ENCODE results near the gene TMEM30B.
A peak's percentile ranks its signal among the peaks of the same experiment; 100 is the strongest.

TMEM30B gene

DNA sequence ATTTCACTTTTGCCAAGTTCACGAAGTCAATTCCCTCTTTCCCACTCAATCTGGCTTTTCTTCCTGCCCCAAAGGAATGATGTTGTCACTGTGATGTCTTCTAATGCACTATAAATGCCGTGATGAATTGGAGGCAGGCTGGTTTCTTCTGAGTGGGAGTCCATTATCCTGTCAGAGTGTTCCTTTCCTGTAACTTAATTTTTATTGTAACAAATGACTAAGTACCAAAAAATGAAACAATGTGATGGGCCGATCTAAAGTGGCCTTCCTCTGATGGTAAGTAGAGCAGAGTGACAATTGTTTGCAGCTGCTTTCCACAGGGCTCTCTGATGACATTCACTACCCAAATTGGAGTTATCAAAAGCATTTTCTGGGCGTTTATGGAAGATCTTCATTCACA, 22.2 kb downstream of the TMEM30B start (continued):
- 0 out of 2 replicates have a peak, but pooled peaks have one; percentile 30 for TF ChIP-seq ZEB2 (tag by site-specific recombination; IDR thresholded peaks at IDR 0.05)
- TF ChIP-seq, protein P1, sequence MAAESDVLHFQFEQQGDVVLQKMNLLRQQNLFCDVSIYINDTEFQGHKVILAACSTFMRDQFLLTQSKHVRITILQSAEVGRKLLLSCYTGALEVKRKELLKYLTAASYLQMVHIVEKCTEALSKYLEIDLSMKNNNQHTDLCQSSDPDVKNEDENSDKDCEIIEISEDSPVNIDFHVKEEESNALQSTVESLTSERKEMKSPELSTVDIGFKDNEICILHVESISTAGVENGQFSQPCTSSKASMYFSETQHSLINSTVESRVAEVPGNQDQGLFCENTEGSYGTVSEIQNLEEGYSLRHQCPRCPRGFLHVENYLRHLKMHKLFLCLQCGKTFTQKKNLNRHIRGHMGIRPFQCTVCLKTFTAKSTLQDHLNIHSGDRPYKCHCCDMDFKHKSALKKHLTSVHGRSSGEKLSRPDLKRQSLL (tag by site-specific recombination; IDR thresholded peaks at IDR 0.05): no peak
- TF ChIP-seq ZNF571 (tag by site-specific recombination; IDR thresholded peaks at IDR 0.05): no peak
- no peak for TF ChIP-seq ZNF596 (tag by site-specific recombination; IDR thresholded peaks at IDR 0.05)
- TF ChIP-seq ZNF629 (tag by site-specific recombination; IDR thresholded peaks at IDR 0.05): 0 out of 2 replicates have a peak, but pooled peaks have one; percentile 36
- TF ChIP-seq ZNF311 (tag by site-specific recombination; IDR thresholded peaks at IDR 0.05; ENCODE audit: borderline replicate concordance): no peak
- no peak for TF ChIP-seq ZNF585B (tag by site-specific recombination; IDR thresholded peaks at IDR 0.05)
- TF ChIP-seq ZNF335 (tag by site-specific recombination; conservative IDR thresholded peaks at IDR 0.05): no peak
- no peak for TF ChIP-seq HOXA7 (CRISPR knock-in tag; IDR thresholded peaks at IDR 0.05; ENCODE audit: borderline replicate concordance)

DNA sequence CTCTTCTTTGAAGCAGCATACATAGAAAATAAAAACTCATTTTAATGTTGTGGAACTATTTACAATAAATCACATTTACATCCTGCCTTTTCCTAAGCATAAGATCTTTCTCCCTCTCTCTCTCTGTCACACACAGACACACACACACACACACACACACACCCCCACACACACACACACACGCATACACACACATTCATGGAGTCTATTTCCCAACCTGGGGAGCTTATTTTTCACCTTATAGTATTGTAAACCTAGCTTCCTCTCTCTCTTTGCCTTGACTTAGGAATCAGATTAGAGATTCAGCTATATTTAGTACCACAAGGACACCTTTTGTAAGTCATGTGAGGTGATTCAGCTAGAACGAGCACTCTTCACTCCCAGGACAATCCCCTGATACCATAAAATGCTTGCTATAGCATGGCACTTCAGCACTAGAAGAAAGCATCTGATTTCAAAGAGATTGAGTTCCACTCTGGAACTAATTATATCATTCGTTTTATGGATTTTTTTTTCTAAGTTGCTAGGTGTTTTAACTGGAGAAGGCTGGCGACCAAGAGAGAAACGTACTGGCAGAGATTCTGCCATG, 23.6 kb downstream of the TMEM30B start:
- Histone ChIP-seq H3K9me3 (ENCODE audit: control insufficient read depth, insufficient read depth, low read depth, low read length) (no peaks in the 10 kb centered on the region), H3K36me3 (ENCODE audit: control insufficient read depth in 2 of 2, insufficient read depth in 1 of 2, low read length in 2 of 2) (no peaks in the 10 kb centered on the region), H3K4me3 (ENCODE audit: low read depth, low read length) (no peak overlapping the region), H3K27ac (ENCODE audit: extremely low read depth, low read depth, low read length) (no peak overlapping the region), H3K4me1 (ENCODE audit: control insufficient read depth, insufficient read depth, low read length) (peaks cover 23% of the 10 kb centered on the region)
- ChIA-PET POLR2A (interaction anchor here (0.7 kb wide), 1 partner anchor 1009 kb away, joined by 4 read pairs; no protein-coding TSS in a partner anchor), CTCF (interaction anchor here (1.0 kb wide), 1 partner anchor 633 kb away, joined by 3 read pairs; no protein-coding TSS in a partner anchor)
- TF ChIP-seq ZXDB (tag by site-specific recombination; IDR thresholded peaks at IDR 0.05): 0 out of 2 replicates have a peak, but pooled peaks have one; percentile 31
- 0 out of 2 replicates have a peak, but pooled peaks have one; percentile 35 for TF ChIP-seq ZNF596 (tag by site-specific recombination; IDR thresholded peaks at IDR 0.05)
- TF ChIP-seq, protein P1 (tag by site-specific recombination; IDR thresholded peaks at IDR 0.05): peak; percentile 46; the same call in 1 of the 2 replicates
- 0 out of 2 replicates have a peak, but pooled peaks have one; percentile 20 for TF ChIP-seq WT1 (tag by site-specific recombination; IDR thresholded peaks at IDR 0.05)
- 0 out of 2 replicates have a peak, but pooled peaks have one; percentile 25 for TF ChIP-seq ZNF366 (tag by site-specific recombination; conservative IDR thresholded peaks at IDR 0.05)
- TF ChIP-seq ZBTB21 (tag by site-specific recombination; IDR thresholded peaks at IDR 0.05): peak; percentile 32; the same call in 1 of the 2 replicates
- peak; percentile 74 for TF ChIP-seq ZNF184 (tag by site-specific recombination; IDR thresholded peaks at IDR 0.05)
- TF ChIP-seq, protein P2, sequence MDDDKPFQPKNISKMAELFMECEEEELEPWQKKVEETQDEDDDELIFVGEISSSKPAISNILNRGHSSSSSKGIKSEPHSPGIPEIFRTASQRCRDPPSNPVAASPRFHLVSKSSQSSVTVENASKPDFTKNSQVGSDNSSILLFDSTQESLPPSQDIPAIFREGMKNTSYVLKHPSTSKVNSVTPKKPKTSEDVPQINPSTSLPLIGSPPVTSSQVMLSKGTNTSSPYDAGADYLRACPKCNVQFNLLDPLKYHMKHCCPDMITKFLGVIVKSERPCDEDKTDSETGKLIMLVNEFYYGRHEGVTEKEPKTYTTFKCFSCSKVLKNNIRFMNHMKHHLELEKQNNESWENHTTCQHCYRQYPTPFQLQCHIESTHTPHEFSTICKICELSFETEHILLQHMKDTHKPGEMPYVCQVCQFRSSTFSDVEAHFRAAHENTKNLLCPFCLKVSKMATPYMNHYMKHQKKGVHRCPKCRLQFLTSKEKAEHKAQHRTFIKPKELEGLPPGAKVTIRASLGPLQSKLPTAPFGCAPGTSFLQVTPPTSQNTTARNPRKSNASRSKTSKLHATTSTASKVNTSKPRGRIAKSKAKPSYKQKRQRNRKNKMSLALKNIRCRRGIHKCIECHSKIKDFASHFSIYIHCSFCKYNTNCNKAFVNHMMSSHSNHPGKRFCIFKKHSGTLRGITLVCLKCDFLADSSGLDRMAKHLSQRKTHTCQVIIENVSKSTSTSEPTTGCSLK (tag by site-specific recombination; IDR thresholded peaks at IDR 0.05): no peak
- no peak for TF ChIP-seq ZNF248 (tag by site-specific recombination; IDR thresholded peaks at IDR 0.05)
- TF ChIP-seq, protein P3, sequence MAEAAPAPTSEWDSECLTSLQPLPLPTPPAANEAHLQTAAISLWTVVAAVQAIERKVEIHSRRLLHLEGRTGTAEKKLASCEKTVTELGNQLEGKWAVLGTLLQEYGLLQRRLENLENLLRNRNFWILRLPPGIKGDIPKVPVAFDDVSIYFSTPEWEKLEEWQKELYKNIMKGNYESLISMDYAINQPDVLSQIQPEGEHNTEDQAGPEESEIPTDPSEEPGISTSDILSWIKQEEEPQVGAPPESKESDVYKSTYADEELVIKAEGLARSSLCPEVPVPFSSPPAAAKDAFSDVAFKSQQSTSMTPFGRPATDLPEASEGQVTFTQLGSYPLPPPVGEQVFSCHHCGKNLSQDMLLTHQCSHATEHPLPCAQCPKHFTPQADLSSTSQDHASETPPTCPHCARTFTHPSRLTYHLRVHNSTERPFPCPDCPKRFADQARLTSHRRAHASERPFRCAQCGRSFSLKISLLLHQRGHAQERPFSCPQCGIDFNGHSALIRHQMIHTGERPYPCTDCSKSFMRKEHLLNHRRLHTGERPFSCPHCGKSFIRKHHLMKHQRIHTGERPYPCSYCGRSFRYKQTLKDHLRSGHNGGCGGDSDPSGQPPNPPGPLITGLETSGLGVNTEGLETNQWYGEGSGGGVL (tag by site-specific recombination; IDR thresholded peaks at IDR 0.05): peak; percentile 67
- TF ChIP-seq, protein P4, sequence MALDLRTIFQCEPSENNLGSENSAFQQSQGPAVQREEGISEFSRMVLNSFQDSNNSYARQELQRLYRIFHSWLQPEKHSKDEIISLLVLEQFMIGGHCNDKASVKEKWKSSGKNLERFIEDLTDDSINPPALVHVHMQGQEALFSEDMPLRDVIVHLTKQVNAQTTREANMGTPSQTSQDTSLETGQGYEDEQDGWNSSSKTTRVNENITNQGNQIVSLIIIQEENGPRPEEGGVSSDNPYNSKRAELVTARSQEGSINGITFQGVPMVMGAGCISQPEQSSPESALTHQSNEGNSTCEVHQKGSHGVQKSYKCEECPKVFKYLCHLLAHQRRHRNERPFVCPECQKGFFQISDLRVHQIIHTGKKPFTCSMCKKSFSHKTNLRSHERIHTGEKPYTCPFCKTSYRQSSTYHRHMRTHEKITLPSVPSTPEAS (tag by site-specific recombination; IDR thresholded peaks at IDR 0.05): peak; percentile 96
- TF ChIP-seq, protein P5, sequence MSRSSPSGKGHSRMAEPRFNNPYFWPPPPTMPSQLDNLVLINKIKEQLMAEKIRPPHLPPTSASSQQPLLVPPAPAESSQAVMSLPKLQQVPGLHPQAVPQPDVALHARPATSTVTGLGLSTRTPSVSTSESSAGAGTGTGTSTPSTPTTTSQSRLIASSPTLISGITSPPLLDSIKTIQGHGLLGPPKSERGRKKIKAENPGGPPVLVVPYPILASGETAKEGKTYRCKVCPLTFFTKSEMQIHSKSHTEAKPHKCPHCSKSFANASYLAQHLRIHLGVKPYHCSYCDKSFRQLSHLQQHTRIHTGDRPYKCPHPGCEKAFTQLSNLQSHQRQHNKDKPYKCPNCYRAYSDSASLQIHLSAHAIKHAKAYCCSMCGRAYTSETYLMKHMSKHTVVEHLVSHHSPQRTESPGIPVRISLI (tag by site-specific recombination; IDR thresholded peaks at IDR 0.05): peak; percentile 12; the same call in 1 of the 2 replicates
- TF ChIP-seq, protein P6, sequence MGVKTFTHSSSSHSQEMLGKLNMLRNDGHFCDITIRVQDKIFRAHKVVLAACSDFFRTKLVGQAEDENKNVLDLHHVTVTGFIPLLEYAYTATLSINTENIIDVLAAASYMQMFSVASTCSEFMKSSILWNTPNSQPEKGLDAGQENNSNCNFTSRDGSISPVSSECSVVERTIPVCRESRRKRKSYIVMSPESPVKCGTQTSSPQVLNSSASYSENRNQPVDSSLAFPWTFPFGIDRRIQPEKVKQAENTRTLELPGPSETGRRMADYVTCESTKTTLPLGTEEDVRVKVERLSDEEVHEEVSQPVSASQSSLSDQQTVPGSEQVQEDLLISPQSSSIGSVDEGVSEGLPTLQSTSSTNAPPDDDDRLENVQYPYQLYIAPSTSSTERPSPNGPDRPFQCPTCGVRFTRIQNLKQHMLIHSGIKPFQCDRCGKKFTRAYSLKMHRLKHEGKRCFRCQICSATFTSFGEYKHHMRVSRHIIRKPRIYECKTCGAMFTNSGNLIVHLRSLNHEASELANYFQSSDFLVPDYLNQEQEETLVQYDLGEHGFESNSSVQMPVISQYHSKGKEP (tag by site-specific recombination; IDR thresholded peaks at IDR 0.05): peak; percentile 59; the same call in 1 of the 2 replicates
- TF ChIP-seq, protein P7, sequence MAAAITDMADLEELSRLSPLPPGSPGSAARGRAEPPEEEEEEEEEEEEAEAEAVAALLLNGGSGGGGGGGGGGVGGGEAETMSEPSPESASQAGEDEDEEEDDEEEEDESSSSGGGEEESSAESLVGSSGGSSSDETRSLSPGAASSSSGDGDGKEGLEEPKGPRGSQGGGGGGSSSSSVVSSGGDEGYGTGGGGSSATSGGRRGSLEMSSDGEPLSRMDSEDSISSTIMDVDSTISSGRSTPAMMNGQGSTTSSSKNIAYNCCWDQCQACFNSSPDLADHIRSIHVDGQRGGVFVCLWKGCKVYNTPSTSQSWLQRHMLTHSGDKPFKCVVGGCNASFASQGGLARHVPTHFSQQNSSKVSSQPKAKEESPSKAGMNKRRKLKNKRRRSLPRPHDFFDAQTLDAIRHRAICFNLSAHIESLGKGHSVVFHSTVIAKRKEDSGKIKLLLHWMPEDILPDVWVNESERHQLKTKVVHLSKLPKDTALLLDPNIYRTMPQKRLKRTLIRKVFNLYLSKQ (tag by site-specific recombination; IDR thresholded peaks at IDR 0.05; ENCODE audit: borderline replicate concordance): no peak
- TF ChIP-seq ZNF10 (tag by site-specific recombination; IDR thresholded peaks at IDR 0.05): 0 out of 2 replicates have a peak, but pooled peaks have one; percentile 71
- no peak for TF ChIP-seq ZNF335 (tag by site-specific recombination; conservative IDR thresholded peaks at IDR 0.05)
